AG04449 (cell line): ENCODE measurements around the gene SH2D6.

Source experiments
- CTCF ChIA-PET: fragments of 350-600 bp; formaldehyde crosslinking; extraction: SDS; loops from one replicate; lab custom pipeline; 2021; ENCODE audit warnings: antibody characterized with exemption; lab: Yijun Ruan, JAX
- POLR2A ChIA-PET: fragments of 400-600, 350-600 bp; formaldehyde crosslinking; extraction: SDS; loops from one replicate; lab custom pipeline; 2020; ENCODE audit warnings: antibody characterized with exemption, inconsistent platforms; lab: Yijun Ruan, JAX
- DNase-seq: peaks from one replicate; pipeline ENCODE4 v3.0.0-alpha.2; 2010; ENCODE audit warnings: low read depth, low spot score
- H3K4me3 ChIP-seq: 2 replicates; pipeline ENCODE4 v1.5.1; 2011; ENCODE audit warnings: low read depth, mild to moderate bottlenecking, control low read depth, low read length
- TF ChIP-seq, protein P1 (sequence below): IDR thresholded peaks from one replicate; pipeline ENCODE4 v1.5.1; 2011; ENCODE audit warnings: mild to moderate bottlenecking, moderate library complexity, low read length, control low read depth, inconsistent platforms; ENCODE audit not compliant: insufficient read depth; ENCODE audit errors: missing control alignments

Gene SH2D6

DNA sequence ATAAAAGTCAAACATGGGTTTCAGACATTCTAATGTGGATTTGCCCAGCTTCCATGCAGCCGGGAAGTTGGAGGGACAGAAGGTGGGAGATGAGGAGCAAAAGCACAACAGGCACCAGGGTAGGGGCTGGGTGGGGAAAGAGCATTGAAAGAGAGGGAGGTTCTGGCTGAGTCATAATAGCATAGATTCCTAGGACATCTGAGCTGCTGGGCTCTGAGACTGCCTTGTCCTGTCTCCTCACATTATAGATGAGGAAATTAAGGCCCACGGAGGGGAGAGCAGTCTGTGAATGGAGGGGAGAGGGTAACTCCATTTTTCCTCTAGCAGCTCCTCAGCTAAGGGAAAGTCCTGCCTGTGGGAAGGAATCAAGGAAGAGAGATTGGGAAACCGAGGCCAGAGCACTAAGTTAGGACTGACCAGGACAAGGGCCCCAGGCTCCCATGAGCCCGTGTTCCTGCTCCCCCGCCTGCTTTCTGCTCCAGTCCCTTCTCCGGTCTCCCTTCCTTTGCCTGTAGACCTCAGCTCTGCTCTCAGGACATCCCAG is 26.2 kb downstream of the SH2D6 start:
- POLR2A ChIA-PET = interaction anchor here (0.5 to 3.7 kb wide), 5 partner anchors 7 to 102 kb away, joined by 3 to 45 read pairs (median 6); partner anchors contain the start of gene MAT2A
- no peak for DNase-seq
- TF ChIP-seq, protein P1, sequence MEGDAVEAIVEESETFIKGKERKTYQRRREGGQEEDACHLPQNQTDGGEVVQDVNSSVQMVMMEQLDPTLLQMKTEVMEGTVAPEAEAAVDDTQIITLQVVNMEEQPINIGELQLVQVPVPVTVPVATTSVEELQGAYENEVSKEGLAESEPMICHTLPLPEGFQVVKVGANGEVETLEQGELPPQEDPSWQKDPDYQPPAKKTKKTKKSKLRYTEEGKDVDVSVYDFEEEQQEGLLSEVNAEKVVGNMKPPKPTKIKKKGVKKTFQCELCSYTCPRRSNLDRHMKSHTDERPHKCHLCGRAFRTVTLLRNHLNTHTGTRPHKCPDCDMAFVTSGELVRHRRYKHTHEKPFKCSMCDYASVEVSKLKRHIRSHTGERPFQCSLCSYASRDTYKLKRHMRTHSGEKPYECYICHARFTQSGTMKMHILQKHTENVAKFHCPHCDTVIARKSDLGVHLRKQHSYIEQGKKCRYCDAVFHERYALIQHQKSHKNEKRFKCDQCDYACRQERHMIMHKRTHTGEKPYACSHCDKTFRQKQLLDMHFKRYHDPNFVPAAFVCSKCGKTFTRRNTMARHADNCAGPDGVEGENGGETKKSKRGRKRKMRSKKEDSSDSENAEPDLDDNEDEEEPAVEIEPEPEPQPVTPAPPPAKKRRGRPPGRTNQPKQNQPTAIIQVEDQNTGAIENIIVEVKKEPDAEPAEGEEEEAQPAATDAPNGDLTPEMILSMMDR = no peak
- no peak overlapping the region for H3K4me3 ChIP-seq
- CTCF ChIA-PET = interaction anchor here (2.4 to 34.9 kb wide), 2 partner anchors 25 to 103 kb away, joined by 13 to 922 read pairs; partner anchors contain the start of genes GGCX, MAT2A and SH2D6

DNA sequence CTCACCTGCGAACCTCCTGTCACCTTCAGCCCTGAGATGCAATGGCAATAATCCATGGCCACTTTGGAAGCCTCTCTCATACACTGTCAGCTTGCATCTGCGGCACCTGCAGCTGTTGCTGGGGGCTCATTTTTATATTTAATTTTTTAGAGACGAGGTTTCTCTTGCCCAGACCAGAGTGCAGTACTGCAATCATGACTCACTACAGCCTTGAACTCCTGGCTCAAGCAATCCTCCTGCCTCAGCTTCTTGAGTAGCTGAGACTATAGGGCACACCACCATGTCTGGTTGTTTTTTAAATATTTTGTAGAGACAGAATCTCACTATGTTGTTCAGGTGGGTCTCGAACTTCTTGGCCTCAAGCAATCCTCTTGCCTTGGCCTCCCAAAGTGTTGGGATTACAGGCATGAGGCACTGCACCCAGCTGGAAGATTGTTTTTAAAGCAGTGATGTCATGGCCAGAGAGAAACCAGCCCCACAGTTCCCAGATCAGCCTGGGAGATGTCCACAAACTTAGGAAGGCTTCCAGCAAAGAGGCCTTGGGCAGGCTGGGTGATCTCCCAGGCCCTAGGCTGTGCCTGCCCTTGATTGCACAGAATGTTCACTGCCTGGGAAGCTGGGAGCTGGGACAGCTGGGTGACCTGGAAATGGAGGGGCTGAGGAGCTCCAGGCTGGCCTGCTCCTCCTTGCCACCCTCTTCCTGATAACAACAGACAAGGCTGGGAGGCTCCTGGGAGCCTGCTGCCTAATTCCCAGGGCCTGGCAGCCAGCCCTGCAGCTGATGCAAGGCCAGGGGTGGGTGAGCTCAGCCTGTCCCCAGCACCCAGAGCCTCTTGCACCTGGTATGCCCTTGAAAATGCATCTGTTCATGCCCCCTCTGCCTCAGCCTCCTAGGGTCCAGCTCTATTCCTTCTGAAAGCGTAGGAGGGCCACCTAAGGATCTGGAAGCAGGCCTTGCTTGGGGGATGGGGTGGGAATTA is 27.1 kb downstream of the SH2D6 start:
- peak; percentile 50 for DNase-seq
- POLR2A ChIA-PET = interaction anchor here (0.6 to 3.7 kb wide), 4 partner anchors 8 to 98 kb away, joined by 3 to 45 read pairs (median 8); partner anchors contain the start of gene MAT2A
- CTCF ChIA-PET = interaction anchor here (1.1 to 34.9 kb wide), 3 partner anchors 25 to 102 kb away, joined by 3 to 922 read pairs (median 13); partner anchors contain the start of genes GGCX, MAT2A and SH2D6

DNA sequence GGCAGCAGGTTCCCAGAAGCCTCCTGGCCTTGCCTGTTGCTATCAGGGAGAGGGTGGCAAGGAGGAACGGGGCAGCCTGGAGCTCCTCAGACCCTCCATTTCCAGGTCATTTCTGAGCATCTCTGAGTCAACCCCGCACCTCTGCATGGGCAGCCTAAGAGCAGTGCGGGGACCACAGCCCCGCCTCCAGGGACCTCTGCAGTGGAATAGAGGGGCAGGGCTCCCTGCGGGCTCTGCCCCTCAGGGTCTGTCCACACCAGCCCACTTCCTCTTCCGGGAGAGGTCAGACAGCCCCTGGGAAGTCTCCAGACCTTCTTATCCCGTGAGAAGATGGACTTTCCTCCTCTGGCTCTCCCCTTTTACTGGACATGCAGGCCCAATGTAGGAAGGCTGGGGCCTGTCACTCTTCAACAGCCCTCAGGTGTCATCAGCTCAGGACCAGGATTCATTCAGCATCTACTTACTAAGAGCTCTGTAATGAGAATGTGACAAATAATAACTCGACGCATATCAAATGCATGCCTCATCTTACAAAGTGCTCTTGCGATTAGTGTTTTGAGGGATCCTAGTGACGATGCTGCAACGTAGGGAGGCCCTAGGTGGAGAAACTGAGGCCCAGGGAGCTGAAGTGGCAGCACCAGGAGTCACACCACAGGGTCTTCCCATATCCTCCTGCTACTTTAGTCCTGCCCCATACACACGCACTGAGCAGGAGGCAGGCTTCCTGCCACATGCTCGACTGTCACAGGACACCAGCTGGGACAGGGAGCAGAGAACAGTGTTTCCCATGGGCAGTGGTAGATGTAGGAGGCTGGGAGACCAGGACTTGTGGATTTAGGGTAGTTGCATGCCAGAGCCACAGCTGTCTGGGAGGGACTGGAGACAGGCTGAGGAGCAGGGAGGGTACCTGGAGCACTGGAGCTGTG is 28.0 kb downstream of the SH2D6 start:
- no peak overlapping the region for H3K4me3 ChIP-seq
- TF ChIP-seq, protein P1 = no peak
- ChIA-PET POLR2A (interaction anchor here (0.6 to 3.7 kb wide), 4 partner anchors 9 to 97 kb away, joined by 3 to 45 read pairs (median 8); partner anchors contain the start of gene MAT2A), CTCF (interaction anchor here (1.1 to 34.9 kb wide), 3 partner anchors 24 to 101 kb away, joined by 3 to 922 read pairs (median 13); partner anchors contain the start of genes GGCX, MAT2A and SH2D6)
- DNase-seq = no peak

More for the DNA sequence above, 27.1 kb downstream of the SH2D6 start:
- H3K4me3 ChIP-seq = no peak overlapping the region
- TF ChIP-seq, protein P1 = no peak

DNA sequence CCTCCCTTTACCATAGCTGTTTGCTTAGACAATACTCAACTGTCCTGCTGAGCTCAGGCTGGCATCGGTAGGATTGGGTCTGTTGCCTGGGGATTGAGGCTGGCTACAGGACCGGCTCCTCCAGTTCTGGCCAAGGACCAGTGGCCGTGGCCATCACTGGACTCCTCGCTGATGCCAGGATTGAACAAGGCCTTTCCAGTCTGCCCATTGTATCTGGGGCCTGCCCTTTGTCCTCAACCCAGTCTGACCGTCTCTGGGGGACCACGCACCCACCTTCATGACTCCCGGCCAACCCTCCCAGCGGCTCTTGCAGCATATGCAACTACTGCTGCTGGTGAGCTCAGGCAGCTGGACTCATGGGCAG is 28.7 kb downstream of the SH2D6 start:
- H3K4me3 ChIP-seq = no peak overlapping the region
- POLR2A ChIA-PET = interaction anchor here (3.7 kb wide), 1 partner anchor 93 kb away, joined by 45 read pairs; the partner anchor contains the start of gene MAT2A
- TF ChIP-seq, protein P1 = no peak
- DNase-seq = no peak
- CTCF ChIA-PET = interaction anchor here (34.9 kb wide), 1 partner anchor 101 kb away, joined by 922 read pairs; the partner anchor contains the start of genes GGCX and MAT2A

DNA sequence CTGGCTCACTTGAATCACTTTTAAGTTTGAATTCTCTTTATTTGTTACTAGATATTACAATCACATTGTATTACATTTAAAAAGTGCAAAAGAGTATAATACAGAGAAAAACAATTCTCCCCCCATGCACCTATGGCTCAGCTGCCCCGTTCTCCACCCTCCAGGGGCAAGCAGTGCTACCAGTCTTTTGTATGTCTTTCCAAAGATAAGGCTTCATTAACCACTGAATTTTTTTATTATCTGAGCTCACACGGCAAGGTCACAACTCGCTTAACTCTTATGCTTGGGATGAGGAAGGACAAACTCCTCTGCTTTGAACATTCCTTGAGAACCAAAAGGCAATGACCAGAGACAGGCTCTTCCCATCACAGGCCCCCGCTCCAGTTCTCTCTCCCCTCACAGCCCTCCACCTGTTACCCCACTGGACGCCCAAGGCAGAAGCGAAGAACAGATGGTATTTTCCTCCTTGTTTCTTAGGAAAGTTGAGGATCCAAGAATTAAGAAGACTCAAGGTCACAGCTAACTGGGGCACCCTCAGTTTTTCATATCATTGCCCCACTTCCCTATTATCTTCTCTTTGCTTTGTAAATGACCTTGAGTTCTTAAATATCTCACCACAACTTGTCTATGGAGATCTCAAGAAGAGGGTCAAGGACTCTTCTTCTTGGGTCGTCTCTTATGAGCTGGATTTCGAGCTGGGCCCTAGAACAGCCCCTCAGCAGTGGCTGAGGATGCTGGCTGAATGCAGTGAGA is 30.1 kb downstream of the SH2D6 start:
- POLR2A ChIA-PET = interaction anchor here (1.4 kb wide), 1 partner anchor 90 kb away, joined by 5 read pairs; the partner anchor contains the start of gene MAT2A
- H3K4me3 ChIP-seq = no peak overlapping the region
- TF ChIP-seq, protein P1 = no peak

More for the DNA sequence above, 30.1 kb downstream of the SH2D6 start:
- no peak for DNase-seq
- CTCF ChIA-PET = interaction anchor here (0.6 to 34.9 kb wide), 2 partner anchors 14 to 99 kb away, joined by 3 to 922 read pairs; partner anchors contain the start of genes GGCX and MAT2A
